B cell (primary cell): ENCODE data around the gene MMP14. TPM values are rescaled to one million over a fixed set of nuclear protein-coding genes. Genes with fewer than 3 reads are reported as not detected.

Experiments
- ATAC-seq: fragments of 200-7000 bp; cut with Tn5 transposase; one replicate; pipeline ENCODE4 v1.10.0; 2021; ENCODE audit warnings: low read depth, mild to moderate bottlenecking, moderate number of reproducible peaks, moderate library complexity
- CTCF ChIA-PET: fragments of 350-600 bp; sonication (Branson Sonifier 250); formaldehyde crosslinking; loops from one replicate; lab custom pipeline; 2021; ENCODE audit warnings: antibody characterized with exemption, inconsistent platforms; lab: Charles Lee
- POLR2A ChIA-PET: fragments of 350-600 bp; sonication (Branson Sonifier 250); formaldehyde crosslinking; loops from one replicate; lab custom pipeline; 2021; ENCODE audit warnings: antibody characterized with exemption; lab: Charles Lee
- DNase-seq: peaks from one replicate; pipeline ENCODE4 v3.0.0; 2013
- H2AFZ ChIP-seq: 2 replicates; pipeline ENCODE4 v1.6.1; 2012; ENCODE audit warnings: mild to moderate bottlenecking, low read depth, low read length; ENCODE audit not compliant: insufficient read depth, poor library complexity, severe bottlenecking
- H3K27ac ChIP-seq, 2 donors: 1 replicate in 1 of 2; 2 replicates in 1 of 2; pipeline ENCODE4 v1.5.1; 2012 to 2013; ENCODE audit warnings: low read length in 2 of 2, mild to moderate bottlenecking in 2 of 2, moderate library complexity in 1 of 2
- H3K27me3 ChIP-seq, 4 experiments: fragments of 200-600 bp in 1 of 4; sonication (generic) in 1 of 4; replicated peaks in 1 of 4; 1 replicate in 2 of 4; 2 replicates in 2 of 4; pipeline versions ENCODE4 v1.6.1 to v1.7.0; 2013 to 2016; ENCODE audit warnings: low read length in 3 of 4, mild to moderate bottlenecking in 2 of 4, mixed read lengths in 1 of 4, moderate library complexity in 1 of 4; ENCODE audit not compliant: insufficient read depth in 4 of 4, control insufficient read depth in 3 of 4; ENCODE audit errors: control extremely low read depth in 1 of 4
- H3K36me3 ChIP-seq, 2 experiments: replicated peaks in 1 of 2; 1 replicate in 1 of 2; 2 replicates in 1 of 2; pipeline versions ENCODE4 v1.6.1 to v1.7.1; 2013; ENCODE audit warnings: low read length in 1 of 2; ENCODE audit not compliant: insufficient read depth in 2 of 2, control insufficient read depth in 1 of 2; ENCODE audit errors: control extremely low read depth in 1 of 2, extremely low read depth in 1 of 2
- H3K4me1 ChIP-seq, 2 donors: fragments of 200-600 bp in 1 of 2; sonication (generic) in 1 of 2; 1 replicate in 1 of 2; 2 replicates in 1 of 2; pipeline versions ENCODE4 v1.5.1 to v1.6.1; 2013 to 2017; ENCODE audit warnings: low read length in 2 of 2; ENCODE audit not compliant: control insufficient read depth in 2 of 2, insufficient read depth in 2 of 2
- H3K4me2 ChIP-seq: replicated peaks from 2 replicates; pipeline ENCODE3; 2012; ENCODE audit warnings: mild to moderate bottlenecking, low read depth, low read length; ENCODE audit not compliant: poor library complexity, severe bottlenecking
- H3K4me3 ChIP-seq, 5 experiments: fragments of 200-600 bp in 1 of 5; sonication (generic) in 1 of 5; 1 replicate in 3 of 5; 2 replicates in 2 of 5; pipeline versions ENCODE4 v1.5.1 to v1.7.0; 2011 to 2016; ENCODE audit warnings: low read length in 4 of 5, mild to moderate bottlenecking in 4 of 5, low read depth in 2 of 5, control low read depth in 1 of 5, moderate library complexity in 1 of 5; ENCODE audit not compliant: insufficient read depth in 1 of 5; ENCODE audit errors: control extremely low read depth in 1 of 5, extremely low read depth in 1 of 5
- H3K79me2 ChIP-seq: fragments of 200-600 bp; sonication (generic); one replicate; pipeline ENCODE4 v1.6.0; 2016; ENCODE audit warnings: low read length; ENCODE audit not compliant: control insufficient read depth, insufficient read depth
- H3K9ac ChIP-seq: fragments of 200-600 bp; sonication (generic); 2 replicates; pipeline ENCODE4 v1.6.1; 2017; ENCODE audit warnings: mild to moderate bottlenecking, low read length, moderate library complexity
- H3K9me3 ChIP-seq, 3 donors: one replicate each; pipeline versions ENCODE4 v1.6.1 to v1.7.1; 2013; ENCODE audit warnings: low read length in 2 of 3; ENCODE audit not compliant: control insufficient read depth in 2 of 3, insufficient read depth in 1 of 3; ENCODE audit errors: control extremely low read depth in 1 of 3
- H4K20me1 ChIP-seq: 2 replicates; pipeline ENCODE4 v1.6.0; 2012; ENCODE audit warnings: mild to moderate bottlenecking, low read length; ENCODE audit not compliant: insufficient read depth, control insufficient read depth, poor library complexity, severe bottlenecking
- H3K27ac Mint-ChIP-seq: one replicate; pipeline ENCODE4 v1.8.0; 2021; ENCODE audit warnings: mixed read lengths
- H3K27me3 Mint-ChIP-seq: one replicate; pipeline ENCODE4 v1.8.0; 2021; ENCODE audit warnings: mixed read lengths
- H3K4me1 Mint-ChIP-seq: one replicate; pipeline ENCODE4 v1.8.0; 2021; ENCODE audit warnings: mixed read lengths
- H3K4me3 Mint-ChIP-seq: one replicate; pipeline ENCODE4 v1.8.0; 2021; ENCODE audit warnings: mixed read lengths
- H3K9me3 Mint-ChIP-seq: one replicate; pipeline ENCODE4 v1.8.0; 2022; ENCODE audit warnings: mixed read lengths; ENCODE audit not compliant: insufficient read depth
- EZH2 ChIP-seq: IDR thresholded peaks from 2 replicates; pipeline ENCODE4 v1.6.1; 2012; ENCODE audit warnings: borderline replicate concordance, low read depth, mild to moderate bottlenecking, moderate library complexity, low read length; ENCODE audit not compliant: insufficient read depth, poor library complexity, severe bottlenecking
- WGBS: methylation state at CpG from one replicate; pipeline ENCODE4 v1.1.5; 2013; ENCODE audit warnings: missing lambda C conversion rate; ENCODE audit not compliant: insufficient coverage; 5-methylcytosine and 5-hydroxymethylcytosine counted together
- intact Hi-C: fragments of 100-400 bp; cut with micrococcal nuclease; formaldehyde crosslinking; loops from one replicate; pipeline ENCODE4 v1.10.0; 2022
- polyA plus RNA-seq: library from polyadenylated mRNA; depleted of rRNA; stranded (reverse); fragments of >200 nt; gene quantifications from 2 replicates; pipeline ENCODE4 v1.2.3, GENCODE V29; 2012
- total RNA-seq, 2 donors: library from RNA; stranded (reverse); fragments of 120-200 nt in 1 of 2; gene quantifications; 1 replicate in 1 of 2; 2 replicates in 1 of 2; pipeline versions ENCODE4 v1.2.3 to v1.2.4, GENCODE V29; 2013 to 2022
- TF ChIP-seq, protein P1 (sequence below): fragments of 200-600 bp; IDR thresholded peaks from one replicate; pipeline ENCODE4 v1.8.0; 2022; ENCODE audit warnings: antibody characterized with exemption, mild to moderate bottlenecking

The MMP14 gene
- total and polyA plus RNA-seq, 2 donors (not counting 1 experiment from before 2014, with no cell fraction given), result 1.0 to 3.5 TPM

DNA sequence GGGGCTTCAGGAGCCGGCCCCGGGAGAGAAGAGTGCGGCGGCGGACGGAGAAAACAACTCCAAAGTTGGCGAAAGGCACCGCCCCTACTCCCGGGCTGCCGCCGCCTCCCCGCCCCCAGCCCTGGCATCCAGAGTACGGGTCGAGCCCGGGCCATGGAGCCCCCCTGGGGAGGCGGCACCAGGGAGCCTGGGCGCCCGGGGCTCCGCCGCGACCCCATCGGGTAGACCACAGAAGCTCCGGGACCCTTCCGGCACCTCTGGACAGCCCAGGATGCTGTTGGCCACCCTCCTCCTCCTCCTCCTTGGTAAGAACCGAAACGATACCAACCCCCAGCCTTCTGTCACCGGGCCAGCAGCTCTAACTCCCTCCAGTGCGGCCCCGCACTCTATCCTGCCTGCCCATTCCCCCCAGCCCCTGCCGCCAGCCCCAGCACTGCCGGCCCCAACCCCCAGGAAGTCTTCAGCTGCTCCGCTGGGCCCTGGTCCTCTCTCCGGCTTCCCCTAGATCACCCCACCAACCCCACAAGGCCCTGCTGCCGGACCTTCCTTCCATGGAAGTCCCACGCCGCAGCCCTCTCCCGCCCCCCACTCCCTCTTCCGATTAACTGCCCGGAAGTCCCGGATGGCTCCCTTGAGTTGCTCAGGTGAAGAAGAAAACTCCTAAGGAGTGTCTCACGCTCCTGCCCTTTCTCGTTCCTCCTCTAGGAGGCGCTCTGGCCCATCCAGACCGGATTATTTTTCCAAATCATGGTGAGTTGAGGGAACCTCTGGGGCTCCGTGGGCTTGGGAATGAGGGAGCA lies 35.8 kb downstream of the MMP14 start:
- DNase-seq (peak; percentile 83), ATAC-seq (peak; percentile 22)
- Histone ChIP-seq H2AFZ (peak overlapping the region; percentile 76), H4K20me1 (peaks cover 39% of the 10 kb centered on the region), H3K4me2 (peak overlapping the region; percentile 85), H3K9ac (peak overlapping the region; percentile 96), H3K4me1 (peaks cover 19 to 35% of the 10 kb centered on the region in 2 donors), H3K9me3 (no peaks in the 10 kb centered on the region), H3K79me2 (peaks cover 41% of the 10 kb centered on the region), H3K36me3 (peaks cover 2 to 43% of the 10 kb centered on the region in 2 experiments), H3K27ac (peak overlapping the region; percentile 84 to 88), H3K27me3 (no peaks in the 10 kb centered on the region), H3K4me3 (peak overlapping the region; percentile 79 to 97 (median 92))
- Mint-ChIP-seq H3K4me3 (peak overlapping the region; percentile 96), H3K27me3 (no peaks in the 10 kb centered on the region), H3K4me1 (peaks cover 34% of the 10 kb centered on the region), H3K27ac (peak overlapping the region; percentile 98), H3K9me3 (no peaks in the 10 kb centered on the region)
- under 1% methylated on average over 42 of the region's 45 CpGs for WGBS
- no peak for TF ChIP-seq EZH2
- TF ChIP-seq, protein P1, sequence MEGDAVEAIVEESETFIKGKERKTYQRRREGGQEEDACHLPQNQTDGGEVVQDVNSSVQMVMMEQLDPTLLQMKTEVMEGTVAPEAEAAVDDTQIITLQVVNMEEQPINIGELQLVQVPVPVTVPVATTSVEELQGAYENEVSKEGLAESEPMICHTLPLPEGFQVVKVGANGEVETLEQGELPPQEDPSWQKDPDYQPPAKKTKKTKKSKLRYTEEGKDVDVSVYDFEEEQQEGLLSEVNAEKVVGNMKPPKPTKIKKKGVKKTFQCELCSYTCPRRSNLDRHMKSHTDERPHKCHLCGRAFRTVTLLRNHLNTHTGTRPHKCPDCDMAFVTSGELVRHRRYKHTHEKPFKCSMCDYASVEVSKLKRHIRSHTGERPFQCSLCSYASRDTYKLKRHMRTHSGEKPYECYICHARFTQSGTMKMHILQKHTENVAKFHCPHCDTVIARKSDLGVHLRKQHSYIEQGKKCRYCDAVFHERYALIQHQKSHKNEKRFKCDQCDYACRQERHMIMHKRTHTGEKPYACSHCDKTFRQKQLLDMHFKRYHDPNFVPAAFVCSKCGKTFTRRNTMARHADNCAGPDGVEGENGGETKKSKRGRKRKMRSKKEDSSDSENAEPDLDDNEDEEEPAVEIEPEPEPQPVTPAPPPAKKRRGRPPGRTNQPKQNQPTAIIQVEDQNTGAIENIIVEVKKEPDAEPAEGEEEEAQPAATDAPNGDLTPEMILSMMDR, result peak; percentile 90
- POLR2A ChIA-PET, result interaction anchor here (0.5 to 4.6 kb wide), 13 partner anchors 9 to 1416 kb away, joined by 3 to 61 read pairs (median 5); partner anchors contain the start of genes CHD8 and CPNE6
- CTCF ChIA-PET, result interaction anchor here (0.5 to 7.9 kb wide), 36 partner anchors 10 to 487 kb away, joined by 3 to 111 read pairs (median 5); partner anchors contain the start of genes AJUBA, CDH24, DAD1 and HAUS4
- intact Hi-C loops, result loop anchor here (1.0 to 5.0 kb wide), 4 partner anchors 28 to 135 kb away; partner anchors contain the start of gene AJUBA
